Spleen (tissue), 7 donors: ENCODE data around the gene CD79A.

Experiments
- POLR2A ChIP-seq, 3 donors: fragments of 450-650 bp; IDR thresholded peaks; one replicate each; pipeline ENCODE4 v1.5.1; 2017; ENCODE audit warnings: antibody characterized with exemption in 3 of 3, mild to moderate bottlenecking in 1 of 3
- POLR2AphosphoS5 ChIP-seq, 3 donors: sonication (generic); formaldehyde crosslinking; IDR thresholded peaks; one replicate each; pipeline ENCODE4 v1.5.1; 2017; ENCODE audit warnings: antibody characterized with exemption in 3 of 3
- TF ChIP-seq, protein P1 (sequence below), 11 experiments: fragments of 200-600 bp in 7 of 11; fragments of 450-650 bp in 4 of 11; sonication (generic) in 4 of 11; IDR thresholded peaks in 8 of 11; conservative IDR thresholded peaks in 3 of 11; 1 replicate in 7 of 11; 2 replicates in 4 of 11; pipeline versions ENCODE4 v1.4.0 to v1.8.0; 2016 to 2021; ENCODE audit warnings: antibody characterized with exemption in 11 of 11, inconsistent platforms in 4 of 11, mild to moderate bottlenecking in 1 of 11
- donor health status: DM: no; HTN: no; CAD: no; lungs with moderate emphysema.
- donor health status: DM: no; HTN: no; CAD: no.
- donor health status: DM: no; HTN: no; CAD: no.

DNA sequence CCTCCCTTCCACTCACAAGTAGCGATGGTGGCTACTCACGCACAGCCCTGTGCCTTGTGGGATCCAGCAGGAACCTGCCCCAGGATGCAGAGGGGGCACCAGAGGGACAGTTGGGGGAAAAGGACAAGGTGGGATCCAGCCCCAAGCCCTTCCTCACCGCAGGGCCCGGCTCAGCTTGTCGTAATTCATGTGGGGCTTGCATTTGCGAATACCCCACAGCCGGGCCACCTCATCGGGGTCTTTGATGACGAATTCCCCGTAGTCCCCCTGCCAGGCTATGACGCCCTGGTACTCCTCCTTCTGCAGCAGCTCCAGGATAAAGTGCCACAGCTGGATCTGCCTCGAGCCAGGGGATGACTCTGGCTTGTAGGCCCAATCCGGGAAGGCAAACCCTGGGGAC lies 32.6 kb downstream of the CD79A start:
- TF ChIP-seq, protein P1, sequence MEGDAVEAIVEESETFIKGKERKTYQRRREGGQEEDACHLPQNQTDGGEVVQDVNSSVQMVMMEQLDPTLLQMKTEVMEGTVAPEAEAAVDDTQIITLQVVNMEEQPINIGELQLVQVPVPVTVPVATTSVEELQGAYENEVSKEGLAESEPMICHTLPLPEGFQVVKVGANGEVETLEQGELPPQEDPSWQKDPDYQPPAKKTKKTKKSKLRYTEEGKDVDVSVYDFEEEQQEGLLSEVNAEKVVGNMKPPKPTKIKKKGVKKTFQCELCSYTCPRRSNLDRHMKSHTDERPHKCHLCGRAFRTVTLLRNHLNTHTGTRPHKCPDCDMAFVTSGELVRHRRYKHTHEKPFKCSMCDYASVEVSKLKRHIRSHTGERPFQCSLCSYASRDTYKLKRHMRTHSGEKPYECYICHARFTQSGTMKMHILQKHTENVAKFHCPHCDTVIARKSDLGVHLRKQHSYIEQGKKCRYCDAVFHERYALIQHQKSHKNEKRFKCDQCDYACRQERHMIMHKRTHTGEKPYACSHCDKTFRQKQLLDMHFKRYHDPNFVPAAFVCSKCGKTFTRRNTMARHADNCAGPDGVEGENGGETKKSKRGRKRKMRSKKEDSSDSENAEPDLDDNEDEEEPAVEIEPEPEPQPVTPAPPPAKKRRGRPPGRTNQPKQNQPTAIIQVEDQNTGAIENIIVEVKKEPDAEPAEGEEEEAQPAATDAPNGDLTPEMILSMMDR (IDR thresholded peaks at IDR 0.05 in 8 of 11, conservative IDR thresholded peaks at IDR 0.05 in 3 of 11): no peak
- TF ChIP-seq POLR2AphosphoS5 (IDR thresholded peaks at IDR 0.05) (peak; percentile 27 to 65 (median 45)), POLR2A (IDR thresholded peaks at IDR 0.05) (no peak)
